Measurements from ENCODE around the gene OR2T11. TPM values are rescaled to one million over a fixed set of nuclear protein-coding genes. Genes with fewer than 3 reads are reported as not detected.

Gene OR2T11
- total RNA-seq, 3 donors from 2014 or later (not counting 1 experiment from before 2014, with no cell fraction given), result not detected

- no peaks in the 10 kb centered on the region for H3K4me1 Mint-ChIP-seq
- H3K4me1 ChIP-seq (ENCODE audit: control insufficient read depth, insufficient read depth, low read length), result no peaks in the 10 kb centered on the region
- H3K4me3 ChIP-seq (ENCODE audit: low read length), result no peak overlapping the region
- no peak overlapping the region for H3K27ac Mint-ChIP-seq
- intact Hi-C loops (cut with micrococcal nuclease), result no loop called here
- no peak for ATAC-seq
- H3K9me3 Mint-ChIP-seq, result no peaks in the 10 kb centered on the region
- TF ChIP-seq CTCF (IDR thresholded peaks at IDR 0.05), result no peak
- no peaks in the 10 kb centered on the region for H3K36me3 ChIP-seq (ENCODE audit: control insufficient read depth, insufficient read depth, low read length)
- no peaks in the 10 kb centered on the region for H3K27me3 Mint-ChIP-seq (ENCODE audit: low read depth in 2 of 2)
- no peaks in the 10 kb centered on the region for H3K9me3 ChIP-seq (ENCODE audit: control insufficient read depth, insufficient read depth, low read length)
- no peak for DNase-seq
- no peak overlapping the region for H3K4me3 Mint-ChIP-seq
- WGBS (ENCODE audit: insufficient coverage), result 91% methylated on average over 5 of the region's 5 CpGs
- H3K27me3 ChIP-seq (ENCODE audit: control insufficient read depth, insufficient read depth, low read length), result no peaks in the 10 kb centered on the region
- no peak overlapping the region for H3K27ac ChIP-seq (ENCODE audit: low read length)
- no peaks in the 10 kb centered on the region for H3K36me3 Mint-ChIP-seq
Observed at GRCh38 chr1:248593226-248593625, 41.7 kb downstream of the OR2T11 start.

DNA sequence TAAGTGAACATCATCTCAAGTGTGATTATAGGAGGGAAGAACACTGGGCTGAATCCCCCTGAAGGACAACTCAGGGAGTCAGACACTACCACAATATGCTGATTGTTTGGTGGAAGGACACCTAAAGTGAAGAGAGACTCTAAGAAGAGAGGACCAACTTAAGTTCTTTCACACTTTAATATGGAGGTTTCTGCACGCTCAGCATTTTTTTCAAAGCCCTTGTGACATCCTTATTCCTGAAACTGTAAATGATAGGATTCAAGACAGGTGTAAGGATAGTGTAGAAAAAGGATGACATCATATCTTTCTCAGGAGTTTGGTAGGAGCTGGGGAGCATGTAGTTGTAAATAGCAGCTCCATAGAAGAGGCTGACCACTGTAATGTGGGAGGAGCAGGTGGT, 42.2 kb downstream of the OR2T11 start:
- no CpG with 5 or more reads among the region's 1 CpG for WGBS (ENCODE audit: insufficient coverage)
- Histone ChIP-seq H3K27ac (ENCODE audit: low read length) (no peak overlapping the region), H3K4me1 (ENCODE audit: control insufficient read depth, insufficient read depth, low read length) (no peaks in the 10 kb centered on the region), H3K4me3 (ENCODE audit: low read length) (no peak overlapping the region), H3K36me3 (ENCODE audit: control insufficient read depth, insufficient read depth, low read length) (no peaks in the 10 kb centered on the region), H3K9me3 (ENCODE audit: control insufficient read depth, insufficient read depth, low read length) (no peaks in the 10 kb centered on the region), H3K27me3 (ENCODE audit: control insufficient read depth, insufficient read depth, low read length) (no peaks in the 10 kb centered on the region)
- intact Hi-C loops (cut with micrococcal nuclease), result no loop called here
- no peak overlapping the region for H3K27ac Mint-ChIP-seq
- no peaks in the 10 kb centered on the region for H3K27me3 Mint-ChIP-seq (ENCODE audit: low read depth in 2 of 2)
- no peaks in the 10 kb centered on the region for H3K36me3 Mint-ChIP-seq
- TF ChIP-seq CTCF (IDR thresholded peaks at IDR 0.05), result no peak
- no peak overlapping the region for H3K4me3 Mint-ChIP-seq
- ATAC-seq (no peak), DNase-seq (no peak)
- no peaks in the 10 kb centered on the region for H3K4me1 Mint-ChIP-seq
- H3K9me3 Mint-ChIP-seq, result no peaks in the 10 kb centered on the region

DNA sequence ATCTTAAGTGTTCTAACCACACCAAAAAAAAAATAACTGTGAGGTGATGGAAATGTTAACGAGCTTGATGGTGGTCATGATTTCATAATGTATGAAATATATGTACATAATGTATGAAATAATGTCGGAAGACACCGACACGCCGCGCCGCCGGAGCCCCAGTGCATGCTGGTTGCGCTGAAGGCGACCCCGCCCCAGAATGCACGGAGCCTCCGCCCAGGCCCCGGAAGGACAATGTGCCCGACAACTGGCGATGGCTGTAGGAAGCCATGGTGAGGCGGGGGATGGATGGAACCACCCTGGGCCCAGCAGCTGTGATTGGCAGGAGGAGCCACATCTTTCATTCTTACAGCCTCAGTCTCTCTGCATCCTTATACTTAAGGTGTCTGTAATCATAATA, 44.8 kb downstream of the OR2T11 start:
- Mint-ChIP-seq H3K9me3 (peaks cover 0 to 2% of the 10 kb centered on the region in 2 donors), H3K27me3 (ENCODE audit: low read depth in 2 of 2) (peaks cover 2 to 8% of the 10 kb centered on the region in 2 donors), H3K36me3 (no peaks in the 10 kb centered on the region), H3K4me3 (no peak overlapping the region), H3K4me1 (no peaks in the 10 kb centered on the region), H3K27ac (no peak overlapping the region)
- H3K27me3 ChIP-seq (ENCODE audit: control insufficient read depth, insufficient read depth, low read length), result no peaks in the 10 kb centered on the region
- intact Hi-C loops (cut with micrococcal nuclease), result no loop called here
- no peak overlapping the region for H3K4me3 ChIP-seq (ENCODE audit: low read length)
- H3K9me3 ChIP-seq (ENCODE audit: control insufficient read depth, insufficient read depth, low read length), result no peaks in the 10 kb centered on the region
- no peaks in the 10 kb centered on the region for H3K4me1 ChIP-seq (ENCODE audit: control insufficient read depth, insufficient read depth, low read length)
- H3K27ac ChIP-seq (ENCODE audit: low read length), result no peak overlapping the region
- H3K36me3 ChIP-seq (ENCODE audit: control insufficient read depth, insufficient read depth, low read length), result no peaks in the 10 kb centered on the region
- TF ChIP-seq CTCF (IDR thresholded peaks at IDR 0.05), result no peak
- DNase-seq (no peak), ATAC-seq (no peak)
- 95% methylated on average over 17 of the region's 17 CpGs for WGBS (ENCODE audit: insufficient coverage)

GRCh38 chr1:248589334-248589733, 45.6 kb downstream of the OR2T11 start:
- peaks cover 2 to 8% of the 10 kb centered on the region in 2 donors for H3K27me3 Mint-ChIP-seq (ENCODE audit: low read depth in 2 of 2)
- no peak for DNase-seq
- H3K27ac Mint-ChIP-seq, result no peak overlapping the region
- no peak for ATAC-seq
- H3K4me1 Mint-ChIP-seq, result no peaks in the 10 kb centered on the region
- H3K27me3 ChIP-seq (ENCODE audit: control insufficient read depth, insufficient read depth, low read length), result no peaks in the 10 kb centered on the region
- no CpG with 5 or more reads among the region's 3 CpGs for WGBS (ENCODE audit: insufficient coverage)
- H3K4me3 ChIP-seq (ENCODE audit: low read length), result no peak overlapping the region
- TF ChIP-seq CTCF (IDR thresholded peaks at IDR 0.05), result no peak
- H3K4me3 Mint-ChIP-seq, result no peak overlapping the region
- H3K9me3 Mint-ChIP-seq, result peaks cover 0 to 2% of the 10 kb centered on the region in 2 donors
- H3K9me3 ChIP-seq (ENCODE audit: control insufficient read depth, insufficient read depth, low read length), result no peaks in the 10 kb centered on the region
- H3K4me1 ChIP-seq (ENCODE audit: control insufficient read depth, insufficient read depth, low read length), result no peaks in the 10 kb centered on the region
- H3K27ac ChIP-seq (ENCODE audit: low read length), result no peak overlapping the region
- intact Hi-C loops (cut with micrococcal nuclease), result no loop called here
- no peaks in the 10 kb centered on the region for H3K36me3 Mint-ChIP-seq
- H3K36me3 ChIP-seq (ENCODE audit: control insufficient read depth, insufficient read depth, low read length), result no peaks in the 10 kb centered on the region

Measured in natural killer cell (primary cell).